Eye (tissue), 1 donor: ENCODE data around the gene RAD51B.
A peak's percentile ranks its signal among the peaks of the same experiment; 100 is the strongest.

ENCODE experiments used
- DNase-seq: peaks from one replicate; pipeline ENCODE4 v3.0.0-alpha.2; 2015

RAD51B gene

DNA sequence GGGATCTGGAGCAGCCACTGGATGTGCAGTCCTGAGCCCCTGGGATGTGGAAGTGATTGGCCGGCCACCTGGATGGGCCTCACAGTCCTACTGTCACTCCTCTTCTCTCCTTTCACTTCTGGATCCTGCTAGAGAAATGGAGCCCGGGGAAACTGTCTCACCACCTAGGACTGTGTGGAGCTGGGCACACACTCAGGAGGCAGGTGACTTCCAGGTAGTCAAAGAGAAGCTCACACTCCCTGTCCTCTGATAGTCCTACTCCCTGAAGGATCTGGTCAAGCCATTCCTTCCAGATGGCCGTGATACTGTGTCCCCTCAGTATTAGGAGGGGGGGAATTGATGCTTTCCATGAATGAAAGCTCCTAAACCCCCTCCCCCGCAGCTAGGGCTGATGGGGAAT lies 772.2 kb downstream of the RAD51B start:
- DNase-seq = no peak

DNA sequence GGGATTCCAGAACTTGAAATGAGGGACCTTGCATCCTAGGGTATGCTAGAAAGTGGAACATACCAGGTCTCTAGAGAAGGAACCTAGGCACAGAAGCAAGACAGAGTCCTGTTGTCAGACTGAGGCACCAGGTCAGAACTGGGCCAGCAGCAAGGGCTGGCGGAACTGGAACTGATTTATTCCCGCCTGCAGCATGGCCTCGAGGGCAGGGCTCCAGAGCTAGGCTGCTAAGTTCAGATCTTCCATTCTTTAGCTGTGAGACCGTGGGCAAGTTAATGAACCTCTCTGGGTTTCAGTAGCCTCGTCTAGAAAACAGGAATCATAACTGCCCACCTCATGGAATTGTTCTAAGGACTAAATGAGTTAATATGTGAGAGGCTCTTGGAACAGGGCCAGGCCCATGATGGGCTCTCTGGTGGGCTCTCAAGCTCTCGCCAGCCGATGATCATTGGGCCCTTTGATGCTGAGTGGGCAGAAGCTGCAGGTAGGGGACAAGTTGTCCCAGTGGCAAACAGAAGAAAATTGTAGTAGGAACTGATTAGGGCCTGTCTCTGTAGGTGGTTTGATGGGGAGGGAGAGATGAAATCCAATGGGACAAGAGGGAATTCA lies 773.5 kb downstream of the RAD51B start:
- no peak for DNase-seq

DNA sequence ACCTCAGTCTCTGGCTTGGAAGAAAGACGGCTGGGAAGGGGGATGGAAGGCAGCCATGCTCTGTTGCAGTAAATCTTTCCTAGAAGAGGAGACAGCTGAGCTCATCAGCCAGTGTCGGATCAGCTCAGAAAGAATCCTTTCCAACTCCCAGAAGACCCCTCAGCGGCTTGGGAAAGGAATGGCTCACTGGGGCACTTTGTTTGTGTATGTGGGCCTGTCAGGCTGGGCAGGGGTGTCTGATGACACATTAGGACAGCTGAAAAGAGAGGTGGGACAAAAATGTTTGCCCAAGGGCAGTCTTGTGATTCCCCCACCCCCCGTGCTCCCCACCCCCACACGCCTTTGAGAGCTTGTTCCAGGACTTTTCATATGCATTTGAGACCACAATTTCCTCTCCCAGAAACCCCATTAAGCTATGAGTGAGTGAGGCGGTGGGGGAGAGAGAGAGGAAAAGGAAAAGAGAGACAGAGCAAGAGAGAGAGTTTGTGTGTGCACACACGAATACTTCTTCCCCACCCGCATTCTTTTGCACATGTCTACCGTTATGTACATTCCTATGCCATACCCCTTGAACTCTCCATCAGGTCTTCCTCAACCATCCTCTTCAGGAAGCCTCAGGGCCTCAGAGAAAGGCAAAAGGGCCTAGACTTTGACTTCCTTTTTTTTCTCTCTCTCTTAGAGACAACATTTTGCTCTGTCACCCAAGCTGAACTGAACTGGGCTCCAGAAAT lies 774.4 kb downstream of the RAD51B start:
- peak; percentile 75 for DNase-seq

DNA sequence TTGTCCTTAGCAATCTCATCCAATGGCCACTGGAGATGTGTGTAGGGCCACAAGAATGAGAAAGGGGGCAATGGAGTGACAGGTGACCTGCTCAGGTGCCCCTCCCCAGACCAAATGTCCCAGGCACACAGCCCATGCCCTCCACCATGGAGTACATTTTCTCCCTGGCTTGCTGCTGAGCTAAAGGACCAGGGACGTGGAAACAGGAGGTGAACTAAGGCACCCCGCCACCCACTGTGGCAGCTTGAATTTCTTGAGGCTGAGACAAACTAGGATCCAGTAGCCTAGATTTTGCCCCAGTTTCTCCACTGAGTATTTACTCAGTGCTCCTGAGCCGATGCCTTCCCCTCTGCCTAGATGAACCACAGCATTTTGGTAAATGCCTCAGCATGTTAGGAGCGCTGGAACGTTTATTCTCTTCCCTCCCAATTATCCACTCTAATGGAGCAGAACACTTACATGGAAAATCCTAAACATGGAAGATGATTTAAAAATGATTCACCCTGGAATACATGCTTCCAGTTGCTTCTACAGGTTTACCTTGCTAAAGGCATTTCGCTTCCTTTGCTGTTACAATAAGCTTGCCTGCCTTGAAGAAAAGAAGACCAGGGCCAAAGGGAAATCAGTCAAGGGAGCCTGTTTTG lies 775.3 kb downstream of the RAD51B start:
- no peak for DNase-seq

DNA sequence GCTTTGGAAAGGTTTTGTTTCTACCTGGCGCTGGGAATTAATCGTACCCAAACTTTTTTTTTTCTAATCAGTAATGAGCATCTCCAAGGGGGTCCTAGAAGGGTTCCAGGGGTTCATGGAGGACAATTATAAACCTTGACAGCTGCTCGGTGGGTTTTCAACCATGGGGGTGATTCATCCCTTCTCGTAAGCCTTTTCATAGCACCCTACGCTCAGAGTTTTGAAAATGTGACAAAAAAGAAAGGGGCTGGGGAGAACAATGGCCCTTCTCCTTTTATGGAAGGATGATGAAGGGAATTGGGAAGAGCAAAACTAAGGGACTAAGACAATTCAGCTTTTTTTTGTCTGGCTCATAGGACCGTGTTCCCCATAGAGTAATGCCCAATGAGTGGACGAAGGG lies 776.6 kb downstream of the RAD51B start:
- DNase-seq = no peak

DNA sequence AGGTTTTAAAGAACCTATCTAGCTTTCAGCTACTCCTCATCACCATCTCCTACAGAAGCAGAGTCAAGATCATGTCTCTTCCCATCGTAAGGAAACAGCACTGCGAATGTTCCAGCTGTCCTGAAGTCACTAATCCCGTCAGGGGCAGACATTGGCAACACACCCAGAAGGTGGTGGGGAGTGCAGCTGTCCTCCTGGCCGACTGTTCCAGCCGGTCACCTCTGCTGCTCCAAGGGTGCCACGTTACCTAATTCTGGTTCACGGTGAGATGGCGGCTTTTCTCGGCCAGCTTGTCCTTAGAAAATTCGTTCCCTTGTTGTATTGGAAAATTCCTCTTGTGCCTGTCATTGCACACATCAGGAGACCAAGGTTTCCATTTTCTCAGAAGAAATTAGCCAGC lies 777.1 kb downstream of the RAD51B start:
- no peak for DNase-seq

DNA sequence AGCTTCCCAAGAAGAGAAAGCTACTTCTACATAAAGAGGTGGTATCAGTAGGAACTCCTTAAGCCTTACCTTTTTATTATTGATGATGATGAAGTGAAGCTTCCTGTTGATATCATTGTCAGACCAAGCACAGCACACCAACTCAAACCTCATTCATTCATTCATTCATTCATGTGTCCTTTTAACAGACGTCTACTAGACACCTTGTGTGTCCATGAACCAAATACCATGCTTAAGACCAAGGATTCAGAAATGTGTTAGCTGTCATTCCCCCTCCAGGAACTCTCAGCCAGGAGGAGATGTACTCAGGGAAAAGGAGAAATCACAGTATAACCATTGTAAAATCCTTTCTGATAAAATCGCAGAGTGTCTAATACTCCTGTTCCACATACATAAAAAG lies 778.5 kb downstream of the RAD51B start:
- DNase-seq = no peak

DNA sequence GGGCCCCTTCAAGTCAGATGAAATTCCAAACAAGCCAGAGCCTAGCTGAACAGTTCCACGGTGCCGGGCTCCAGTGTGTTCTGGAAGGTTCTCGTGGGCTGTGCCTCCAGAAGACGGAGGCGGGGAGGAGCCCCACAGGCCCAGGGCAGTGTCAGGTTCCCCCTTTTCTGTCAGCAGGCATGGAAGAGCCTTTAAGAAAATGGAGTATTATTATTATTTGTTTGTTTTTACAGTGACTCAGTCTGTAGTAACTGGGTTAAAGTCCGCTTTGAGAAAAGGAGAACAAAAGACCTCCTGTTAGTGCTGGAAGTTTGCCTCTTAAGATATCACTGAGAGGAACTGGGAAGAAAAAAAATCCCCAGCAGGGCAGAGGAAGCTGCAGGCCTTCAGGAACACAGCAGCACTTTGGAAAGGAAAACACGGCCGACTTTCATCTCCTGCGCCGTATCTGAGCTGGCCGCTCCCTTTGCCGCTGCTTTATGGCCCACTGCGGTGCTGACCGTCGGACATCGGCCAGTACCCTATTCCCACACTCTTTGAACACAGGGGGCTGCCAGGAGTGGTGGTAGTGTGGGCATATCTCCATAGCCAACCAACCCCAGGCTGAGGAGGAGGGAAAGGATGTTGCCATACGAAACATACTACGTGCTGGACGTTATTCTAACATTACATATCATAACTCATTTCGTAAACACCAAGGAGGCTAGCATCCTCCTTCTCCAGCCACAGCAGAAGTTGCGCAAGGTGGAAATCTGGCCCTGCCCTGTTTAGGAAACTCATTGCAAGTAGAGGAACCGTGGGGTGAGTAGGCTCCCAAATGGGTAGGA lies 779.3 kb downstream of the RAD51B start:
- no peak for DNase-seq

DNA sequence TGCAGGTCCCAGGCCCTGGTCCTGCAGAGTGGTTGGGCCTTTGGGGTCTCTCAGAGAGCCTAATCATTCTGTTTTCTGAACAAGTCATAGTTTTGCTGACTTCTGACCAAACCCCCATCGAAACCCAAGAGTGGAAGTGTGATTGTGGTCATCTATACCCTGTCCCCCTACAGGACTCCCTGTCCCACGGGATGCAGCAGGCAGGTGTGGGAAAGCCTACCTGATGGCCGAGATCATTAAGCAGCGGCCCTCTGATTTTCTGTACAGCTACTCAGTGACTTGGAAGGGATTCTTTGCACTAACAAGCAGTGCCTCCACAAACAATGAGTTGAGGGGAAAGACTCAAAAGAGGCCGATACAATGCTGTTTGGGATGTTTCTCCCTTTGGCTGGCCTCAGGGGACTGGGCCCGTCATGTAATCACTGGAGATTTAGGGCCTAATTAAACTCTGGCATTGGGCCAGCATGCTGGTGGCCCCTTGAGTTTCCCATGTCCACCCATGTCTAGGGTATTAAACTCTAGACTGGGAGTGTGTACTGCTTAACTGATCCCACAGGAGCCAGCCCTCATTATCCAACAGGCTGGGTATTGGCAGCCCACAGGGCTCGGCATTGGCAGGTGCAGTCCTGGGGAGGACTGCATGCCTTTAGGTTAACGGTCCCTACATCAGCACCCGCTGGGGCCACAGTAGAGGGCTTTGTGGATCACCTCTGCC lies 780.5 kb downstream of the RAD51B start:
- DNase-seq = peak; percentile 80

DNA sequence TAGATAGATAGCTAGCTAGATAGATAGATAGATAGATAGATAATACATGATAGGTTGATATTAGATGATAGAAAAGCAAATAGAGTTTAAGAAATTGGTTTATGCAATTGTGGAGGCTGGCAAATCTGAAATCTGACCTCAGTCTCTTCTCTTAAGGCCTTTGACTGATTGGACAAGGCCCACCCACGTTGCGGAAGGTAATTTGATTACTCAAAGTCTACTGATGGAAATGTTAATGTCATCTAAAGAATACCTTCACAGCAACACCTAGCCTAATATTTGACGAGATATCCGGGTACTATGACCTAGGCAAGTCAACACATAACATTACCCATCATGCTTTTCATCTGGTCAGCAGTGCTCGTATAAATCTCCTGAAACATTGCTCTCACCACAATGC lies 782.9 kb downstream of the RAD51B start:
- DNase-seq = no peak

DNA sequence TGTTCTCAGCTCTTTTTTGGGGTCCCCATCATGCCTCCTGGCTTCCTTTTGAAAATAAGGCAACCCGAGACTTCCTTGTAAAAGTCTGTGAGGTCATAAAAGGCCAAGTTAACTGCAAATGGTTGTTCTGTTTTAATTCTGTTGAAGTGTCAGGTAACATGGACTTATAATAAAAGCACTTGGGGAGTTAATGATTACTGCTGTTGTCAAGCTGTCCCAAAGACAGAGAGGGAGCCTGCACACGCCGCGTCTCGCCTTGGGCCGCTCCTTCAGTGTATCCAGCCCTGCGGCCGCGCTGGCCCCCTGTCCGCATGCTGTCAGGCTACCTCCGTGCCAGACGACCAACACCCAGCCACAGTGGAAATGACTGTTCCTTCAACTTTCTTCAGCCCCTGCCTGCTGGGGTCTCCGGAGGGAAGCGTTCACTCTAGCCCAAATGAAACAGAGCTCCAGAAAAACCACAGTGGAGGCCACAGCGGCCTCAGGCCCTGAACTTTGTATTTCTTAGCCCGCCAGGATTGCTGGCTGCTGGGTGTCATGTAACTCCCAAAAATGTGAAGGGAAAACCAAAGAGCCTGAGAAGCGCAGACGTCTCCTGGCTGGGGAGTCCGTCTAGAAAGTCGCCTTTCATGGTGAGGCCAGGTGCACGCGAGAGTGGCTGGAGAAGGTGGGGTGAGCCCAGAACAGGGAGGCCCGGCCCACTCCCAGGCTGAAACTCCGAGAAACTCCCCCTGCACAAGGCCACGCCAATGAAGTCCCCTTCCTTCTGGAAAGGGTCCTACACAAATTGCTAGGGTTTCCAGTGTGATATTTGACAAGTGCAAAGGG lies 784.2 kb downstream of the RAD51B start:
- no peak for DNase-seq

DNA sequence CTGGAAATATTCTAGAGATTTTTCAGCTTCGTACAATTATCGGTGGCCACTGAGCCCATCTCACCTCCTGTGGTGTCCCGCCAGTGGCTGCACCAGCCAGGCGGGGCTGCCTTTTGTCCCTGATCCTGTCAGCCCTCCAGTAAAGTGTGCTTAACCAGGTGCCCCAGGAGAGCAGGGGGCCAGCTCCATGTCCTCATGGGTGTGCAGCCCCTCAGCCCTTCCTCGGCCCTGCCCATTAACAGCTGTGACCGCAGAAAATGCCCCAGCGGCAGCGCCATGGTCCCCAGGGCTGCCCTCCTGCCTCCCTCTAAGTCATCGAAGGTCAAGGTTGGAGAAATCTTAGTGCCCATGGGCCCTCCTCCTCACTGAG lies 784.8 kb downstream of the RAD51B start:
- DNase-seq = no peak

DNA sequence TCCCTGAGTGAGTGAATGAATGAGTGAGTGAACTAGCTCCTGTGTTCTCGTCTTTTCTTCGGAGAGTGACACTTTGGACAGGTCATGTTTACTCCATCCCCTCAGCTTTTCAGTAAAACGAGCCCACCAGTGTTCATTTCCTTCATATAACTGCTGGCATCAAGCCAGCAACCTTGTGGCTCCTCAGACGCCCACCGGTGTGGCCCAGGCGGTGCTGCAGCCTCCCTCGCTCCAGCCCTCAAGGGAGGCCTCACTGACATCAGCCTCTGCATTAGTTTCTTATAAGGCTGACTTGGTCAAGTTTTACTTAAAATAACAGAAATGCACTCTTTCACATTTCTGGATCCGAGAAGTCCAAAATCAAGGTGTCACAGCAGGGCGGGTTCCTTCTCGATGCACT lies 785.2 kb downstream of the RAD51B start:
- no peak for DNase-seq

DNA sequence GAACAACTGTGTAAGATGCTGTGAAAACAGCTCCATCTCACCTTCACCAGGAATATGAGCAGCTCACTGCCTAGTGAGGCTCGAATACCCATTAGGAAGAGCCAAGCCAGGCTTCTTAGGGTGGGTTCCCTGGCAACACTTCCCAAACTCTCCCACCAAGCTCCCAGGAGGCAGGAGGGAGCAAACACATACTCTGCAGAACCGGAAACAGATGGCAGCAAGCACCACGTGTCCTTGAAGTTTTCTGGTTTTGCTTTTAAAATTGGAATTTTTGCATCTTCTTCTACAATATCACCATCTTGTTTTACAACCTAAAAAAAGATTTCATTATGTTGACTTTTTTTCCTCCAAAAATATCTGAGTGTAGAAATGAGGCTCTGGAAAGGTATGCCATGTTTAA lies 786.6 kb downstream of the RAD51B start:
- DNase-seq = no peak

DNA sequence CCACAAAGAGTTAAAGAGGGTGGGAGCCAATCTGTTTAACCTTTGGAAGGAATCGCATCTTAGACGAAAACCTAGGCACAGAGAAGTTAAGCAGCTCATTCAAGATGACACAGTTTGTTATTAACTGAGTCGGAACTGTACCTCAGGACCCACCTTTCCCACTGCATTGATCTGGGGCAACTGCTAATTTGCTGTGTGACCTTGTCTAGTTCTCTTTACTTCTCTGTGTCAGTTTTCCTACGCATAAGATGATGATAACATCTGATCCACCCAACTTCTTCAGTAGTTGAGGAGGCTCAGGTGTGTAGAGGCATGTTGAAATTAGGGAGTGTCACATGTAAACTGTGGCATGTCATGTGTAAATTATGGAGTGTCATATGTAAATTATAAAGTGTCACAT lies 787.1 kb downstream of the RAD51B start:
- no peak for DNase-seq

DNA sequence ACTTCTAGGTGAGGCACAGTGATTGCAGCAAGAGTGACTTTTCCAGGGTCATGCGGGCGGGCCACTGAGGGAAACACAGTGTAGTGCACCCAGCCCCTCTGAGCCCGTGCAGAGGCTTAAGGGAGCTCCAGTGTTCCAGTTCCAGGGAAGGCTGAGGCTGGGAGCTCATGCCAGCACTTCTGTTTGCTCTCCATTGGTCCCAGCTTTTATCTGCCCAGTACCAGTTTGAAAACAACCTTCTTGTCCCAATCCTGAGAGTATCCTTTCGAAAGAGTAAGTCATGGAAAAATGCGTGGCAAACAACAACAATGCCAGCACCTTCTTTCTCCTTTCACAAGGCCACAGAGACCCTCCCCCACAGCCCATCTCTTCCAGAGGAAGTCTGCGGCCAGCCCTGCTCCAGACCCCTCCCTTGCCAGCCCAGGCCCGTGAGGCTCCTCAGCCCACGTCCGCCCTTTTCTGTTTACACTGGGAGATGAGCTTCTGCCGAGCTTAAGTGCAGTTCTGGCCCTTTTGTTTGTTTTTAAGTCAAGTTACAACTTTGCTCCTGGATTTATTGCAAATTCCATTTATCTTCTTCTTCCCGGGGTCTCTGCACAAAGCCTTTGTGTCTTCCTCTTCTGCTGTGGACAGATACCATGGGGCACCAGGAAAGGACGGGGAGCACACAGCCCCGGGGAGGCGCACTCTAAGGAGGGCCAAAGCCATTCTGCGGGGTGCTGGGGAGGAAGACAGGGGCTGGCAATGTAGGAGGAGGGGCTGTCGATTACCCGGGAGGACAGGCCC lies 787.7 kb downstream of the RAD51B start:
- DNase-seq = no peak

DNA sequence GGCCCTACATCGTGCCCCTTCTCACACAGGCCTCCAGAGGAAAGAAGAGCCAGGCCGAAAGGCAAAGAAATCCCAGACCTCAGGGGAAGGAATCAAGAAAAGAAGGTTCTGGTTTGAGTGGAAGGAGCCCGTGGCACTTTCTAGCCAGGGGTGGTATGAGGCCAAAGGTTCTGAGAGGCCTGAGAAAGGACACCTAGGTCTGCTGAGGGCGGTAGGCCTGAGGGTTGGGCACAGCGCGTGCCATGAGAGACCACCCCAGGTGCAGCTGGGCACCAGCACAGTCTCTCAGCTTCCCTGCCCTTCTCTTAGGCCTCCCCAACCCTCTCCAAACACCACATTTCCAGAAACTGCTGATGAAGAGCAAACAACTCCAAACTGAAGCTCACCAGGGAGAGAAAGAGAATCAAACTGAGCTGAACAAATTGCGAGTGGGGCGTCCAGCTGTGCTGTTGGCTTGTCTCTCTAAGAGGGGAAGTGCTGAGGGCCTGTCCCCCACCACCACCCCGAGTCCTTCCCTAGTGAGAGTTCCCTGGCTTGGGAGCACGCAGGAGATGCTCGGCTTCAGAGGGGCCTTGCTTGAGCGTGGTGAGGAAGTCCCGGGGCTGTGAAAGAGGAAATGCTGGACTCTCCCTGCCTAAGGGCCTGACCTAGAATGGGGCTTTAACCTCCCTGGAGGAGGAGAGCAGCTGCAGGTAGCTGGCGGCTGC lies 788.4 kb downstream of the RAD51B start:
- no peak for DNase-seq

DNA sequence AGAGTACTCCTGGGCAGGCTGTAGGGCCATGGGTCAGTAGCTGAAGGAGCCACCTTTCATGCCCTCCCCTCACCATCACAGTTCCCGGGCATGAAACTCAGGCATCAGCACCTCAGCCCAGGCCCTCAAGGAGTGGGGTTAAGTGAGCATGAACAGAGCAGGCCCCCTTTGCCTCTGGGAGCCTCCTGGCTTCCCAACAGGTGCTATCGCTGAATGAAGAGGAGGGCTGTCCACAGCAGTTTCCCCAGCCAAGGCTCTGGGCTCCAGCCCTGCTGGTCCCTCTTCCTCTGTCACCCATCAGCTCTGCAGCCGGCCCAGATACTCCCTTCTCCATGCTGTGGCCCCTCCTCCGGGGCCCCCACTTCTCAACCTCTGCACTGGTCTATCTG lies 789.0 kb downstream of the RAD51B start:
- no peak for DNase-seq

DNA sequence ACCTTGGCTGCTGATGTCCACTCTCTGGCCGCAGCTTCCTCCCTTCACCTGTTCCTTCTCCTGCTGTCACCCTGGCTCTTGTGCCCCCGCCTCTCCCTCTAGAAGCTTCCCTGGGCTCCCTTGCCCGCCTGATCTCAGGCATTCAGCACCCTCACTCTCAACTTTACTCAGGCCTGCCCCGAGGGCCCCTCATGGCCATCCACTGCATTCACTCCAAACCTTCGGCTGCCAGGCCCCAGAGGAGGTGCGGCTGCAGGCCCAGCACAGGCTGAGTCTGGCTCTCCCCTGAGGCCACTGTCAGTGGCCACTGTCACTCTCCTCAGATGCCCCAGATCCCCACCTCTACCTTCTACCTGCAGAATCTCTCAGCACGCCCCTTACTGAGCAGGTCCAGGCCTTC lies 789.4 kb downstream of the RAD51B start:
- DNase-seq = no peak

DNA sequence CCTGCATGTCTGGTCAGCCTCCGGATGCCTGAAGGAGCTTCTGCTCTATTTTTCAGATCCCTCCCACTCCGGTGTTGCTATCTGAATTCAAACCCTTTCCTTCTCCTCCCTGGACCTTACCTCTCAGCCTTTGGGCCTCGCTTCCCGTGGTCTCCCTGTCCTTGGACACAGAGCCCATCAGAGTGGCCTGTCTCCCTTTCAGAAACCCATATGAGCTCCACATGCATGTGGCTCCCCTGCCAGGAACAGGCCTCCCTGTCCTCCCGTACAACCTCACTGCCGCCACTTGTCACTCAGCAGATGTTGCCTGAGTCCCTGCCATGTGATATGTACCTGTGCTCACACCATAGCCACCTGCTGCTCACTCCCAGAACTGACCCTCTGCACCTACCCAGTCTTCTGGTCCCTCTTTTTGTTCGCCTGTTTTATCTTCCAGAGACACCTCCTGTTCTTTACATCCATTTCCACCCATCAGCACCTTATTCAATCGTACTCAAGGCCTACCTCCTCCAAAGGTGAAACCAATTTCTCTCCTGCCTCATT lies 790.7 kb downstream of the RAD51B start:
- no peak for DNase-seq
